Heart left ventricle (tissue), 13 donors: ENCODE results near the gene ADGRD2.

Source experiments
- CTCF ChIP-seq, 12 donors: fragments of 200-600 bp; sonication (generic) in 4 of 12; IDR thresholded peaks; one replicate each; pipeline versions ENCODE4 v1.5.0 to v1.8.0; 2018 to 2022; ENCODE audit warnings: antibody characterized with exemption in 12 of 12, mild to moderate bottlenecking in 5 of 12
- POLR2A ChIP-seq, 2 donors: fragments of 450-650 bp; IDR thresholded peaks; one replicate each; pipeline ENCODE4 v1.6.1; 2017; ENCODE audit warnings: antibody characterized with exemption in 2 of 2, mild to moderate bottlenecking in 2 of 2, moderate library complexity in 2 of 2
- donor health status: ischemic (EF 13 %, LVEDD 7.1; RV severe dilation, severe dysfunction).
- donor health status: DM: no; HTN: yes; CAD: no.
- donor health status: DM: no; HTN: no; CAD: no.
- donor health status: ischemic (EF 25% LVEDD 6.9; RV normal size, moderate dysfunction).
- donor health status: ischemic (EF 25% LVEDD 5.7; RV mildly dilated, moderate dysfunction).
- donor health status: ischemic (EF 35%, LVEDD 5.7; RV mildly dilated, moderate dysfunction).
- donor health status: nonischemic (EF 11% LVEDD 7.7; RV severe dilation, severe dysfunction).
- donor health status: DM: yes; HTN: yes; CAD: no.
- donor health status: PGD.
- donor health status: ischemic (EF 29% LVEDD 5.4; RV normal size, mild dysfunction).
- donor health status: nonischemic (EF 23%, LVEDD 6.1; RV moderate dilation, normal function).

GRCh38 chr9:124506931-124507879 lies 57.0 kb downstream of the ADGRD2 start, which contains the start of gene NR5A1:
- TF ChIP-seq CTCF (IDR thresholded peaks at IDR 0.05), result no peak
- TF ChIP-seq POLR2A (IDR thresholded peaks at IDR 0.05), result no peak
